HG02885 (cell line): ENCODE data around the gene EXD3.
"Not testable (repeated sequence)": the region's sequence is repeated elsewhere in the genome, so short reads cannot be mapped to it uniquely, and the experiment has no call there.

ENCODE experiments used
- ATAC-seq: cut with Tn5 transposase; IDR thresholded peaks from one replicate; pipeline ENCODE4 v1.9.1; 2021; ENCODE audit warnings: mild to moderate bottlenecking; ENCODE audit not compliant: unreplicated experiment, poor library complexity

The EXD3 gene

GRCh38 chr9:137412431-137412830, 10.5 kb downstream of the EXD3 start:
- ATAC-seq = no peak

- peak; percentile 35 for ATAC-seq
Measured at GRCh38 chr9:137411645-137412380, 11.1 kb downstream of the EXD3 start.

DNA sequence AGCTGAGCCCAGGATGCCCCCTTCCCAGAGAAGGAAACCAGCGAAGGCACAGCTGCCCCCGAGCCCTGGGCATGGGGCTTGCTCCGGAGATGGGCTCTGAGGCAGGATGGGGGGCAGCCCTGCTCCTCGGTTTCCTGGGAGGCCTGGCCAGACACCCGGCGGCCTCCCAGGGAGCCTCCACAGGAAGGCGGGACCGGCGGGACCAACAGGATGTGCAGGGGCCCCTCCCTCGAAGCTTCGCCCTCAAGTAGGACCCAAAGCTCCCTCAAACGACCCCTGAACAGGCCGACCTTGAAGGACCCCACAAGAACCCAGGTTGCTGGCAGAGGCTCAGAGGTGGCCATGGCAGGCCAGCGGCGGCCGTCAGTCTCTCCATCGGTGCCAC, 11.7 kb downstream of the EXD3 start:
- ATAC-seq = no peak

DNA sequence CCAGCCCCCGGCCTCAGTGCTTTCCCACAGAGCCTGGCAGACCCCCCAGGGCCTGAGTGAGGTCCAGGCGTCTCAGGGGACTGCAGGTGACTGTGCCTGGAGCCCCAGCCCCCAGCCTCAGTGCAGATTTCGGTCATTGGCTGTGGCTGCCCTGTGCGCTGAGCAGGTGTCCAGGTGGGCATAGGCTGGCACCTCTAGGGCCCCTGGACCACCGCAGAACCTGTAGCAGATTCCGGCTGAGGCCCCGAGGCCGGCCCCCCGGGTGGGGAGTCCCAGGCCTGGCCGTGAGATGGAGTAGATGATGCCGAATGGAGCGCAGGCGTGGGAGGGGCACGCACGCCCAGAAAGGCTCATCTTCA, 12.1 kb downstream of the EXD3 start:
- ATAC-seq = no peak

DNA sequence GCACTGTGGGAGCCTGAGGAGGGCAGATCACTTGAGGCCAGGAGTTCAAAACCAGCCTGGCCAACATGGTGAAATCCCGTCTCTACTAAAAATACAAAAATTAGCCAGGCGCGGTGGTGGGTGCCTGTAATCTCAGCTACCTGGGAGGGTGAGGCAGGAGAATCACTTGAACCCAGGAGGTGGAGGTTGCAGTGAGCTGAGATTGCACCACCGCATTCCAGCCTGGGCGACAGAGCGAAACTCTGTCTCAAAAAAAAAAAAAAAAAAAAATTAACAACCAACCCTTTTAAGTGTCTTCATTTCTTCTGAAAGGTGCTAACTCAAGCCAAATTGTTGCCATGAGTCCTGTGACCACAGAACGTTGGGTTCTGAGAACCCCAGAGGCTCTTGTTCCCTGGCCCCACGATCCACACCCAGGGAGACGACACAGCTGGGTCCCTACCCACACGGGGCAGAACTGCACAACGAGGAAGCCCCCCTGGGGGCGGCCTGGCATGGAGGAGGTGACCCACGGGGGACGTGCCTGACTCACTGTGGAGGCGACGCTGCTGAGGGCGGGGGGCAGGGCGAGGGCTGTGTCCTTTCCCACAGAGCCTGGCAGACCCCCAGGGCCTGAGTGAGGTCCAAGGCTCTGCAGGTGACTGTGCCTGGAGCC, 12.6 kb downstream of the EXD3 start:
- ATAC-seq = not testable (repeated sequence)

GRCh38 chr9:137409515-137409914, 13.4 kb downstream of the EXD3 start:
- ATAC-seq = no peak

DNA sequence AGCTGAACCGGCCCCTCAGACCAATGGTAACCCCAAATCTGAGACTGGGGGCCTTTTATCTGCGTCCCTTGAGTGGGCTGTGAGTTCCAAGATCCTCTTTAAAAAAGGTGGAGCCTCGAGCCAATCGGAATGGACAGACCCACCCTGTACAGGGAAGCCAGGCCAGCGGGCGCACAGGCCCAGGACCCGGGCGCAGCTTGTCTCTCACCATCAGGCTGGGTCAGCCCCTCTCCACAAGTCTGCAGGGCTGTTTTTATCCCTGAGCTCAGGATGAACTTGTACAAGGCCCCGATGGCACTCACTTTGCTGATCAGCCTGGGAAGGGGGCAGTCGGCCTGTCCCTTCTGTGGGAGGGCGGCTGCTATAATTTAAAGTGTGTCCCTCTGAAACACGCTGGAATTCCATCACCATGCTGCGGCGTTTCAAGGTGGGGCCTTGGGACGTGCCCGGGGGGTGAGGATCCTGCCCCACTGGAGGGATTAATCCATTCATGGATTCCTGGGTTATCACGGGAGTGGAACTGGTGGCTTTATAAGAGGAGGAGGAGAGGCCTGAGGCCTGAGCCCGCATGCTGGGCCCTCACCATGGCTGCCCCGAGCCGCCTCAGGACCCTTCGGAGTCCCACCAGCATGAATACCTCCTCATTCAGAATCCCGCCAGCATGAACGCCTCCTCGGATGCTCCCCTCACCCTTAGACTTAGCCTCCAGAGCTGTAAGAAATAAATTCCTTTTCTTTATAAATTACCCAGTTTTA, 14.1 kb downstream of the EXD3 start:
- ATAC-seq = no peak

GRCh38 chr9:137407590-137408300, 15.2 kb downstream of the EXD3 start:
- peak; percentile 39 for ATAC-seq

GRCh38 chr9:137406876-137407589, 15.9 kb downstream of the EXD3 start:
- peak; percentile 58 for ATAC-seq

DNA sequence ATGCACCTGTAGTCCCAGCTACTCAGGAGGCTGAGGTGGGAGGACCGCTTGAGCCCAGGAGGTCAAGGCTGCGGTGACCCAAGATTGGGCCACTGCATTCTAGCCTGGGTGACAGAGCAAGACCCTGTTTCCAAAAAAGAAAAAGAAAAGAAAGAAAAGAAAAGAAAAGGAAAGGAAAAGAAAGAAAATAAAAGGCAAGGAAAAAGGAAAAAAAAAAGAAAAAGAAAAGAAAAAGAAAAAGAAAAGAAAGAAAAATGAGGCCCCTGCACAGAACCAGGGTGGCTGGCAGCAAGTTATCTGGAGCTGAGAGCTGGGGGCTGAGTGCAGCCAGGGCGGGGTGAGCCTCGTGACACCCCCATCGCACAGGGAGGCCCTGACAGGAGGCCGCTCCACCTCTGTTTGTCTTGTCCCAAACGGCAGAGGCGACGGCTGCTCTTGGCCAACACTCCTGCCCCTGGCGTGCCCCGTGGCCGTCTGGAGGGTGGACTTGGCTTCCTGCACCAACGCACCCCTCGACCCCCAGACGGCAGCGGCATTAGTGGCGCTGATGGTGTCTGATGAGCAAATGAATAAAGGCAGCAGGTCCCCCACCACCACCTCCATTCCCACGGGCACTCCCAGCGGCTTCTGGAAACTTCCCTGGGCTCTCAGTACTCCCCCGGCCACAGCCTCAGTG, 16.7 kb downstream of the EXD3 start:
- no peak for ATAC-seq

- ATAC-seq = no peak
Measured at GRCh38 chr9:137405677-137406081, 17.3 kb downstream of the EXD3 start.

DNA sequence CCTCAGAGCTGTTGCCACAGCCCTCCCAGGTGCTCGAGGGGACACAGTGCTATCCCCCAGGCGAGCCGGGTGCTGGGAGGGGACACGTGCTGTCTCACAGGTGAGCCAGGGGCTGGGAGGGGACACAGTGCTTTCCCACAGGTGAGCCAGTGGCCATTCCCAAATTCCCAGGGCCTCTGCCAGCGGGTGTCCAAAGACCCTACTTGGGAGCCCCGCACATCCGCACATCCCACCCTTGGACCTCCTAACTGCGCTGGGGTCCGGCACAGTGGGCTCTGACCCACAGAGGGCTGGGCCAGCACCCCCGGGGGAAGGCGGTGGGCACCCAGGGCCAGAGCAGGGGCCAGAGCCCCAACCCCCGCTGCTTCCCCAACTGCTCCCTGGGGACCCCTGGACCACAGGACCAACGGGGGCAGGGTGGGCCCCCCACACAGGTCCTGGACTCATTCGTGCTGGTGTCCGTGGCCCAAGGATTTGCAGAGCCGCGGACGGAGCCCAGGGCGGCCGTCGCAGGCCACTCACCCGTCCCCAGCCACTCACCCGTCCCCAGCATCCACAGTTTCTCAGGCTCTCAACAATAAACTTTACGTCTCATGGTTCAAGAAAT, 17.9 kb downstream of the EXD3 start:
- ATAC-seq = no peak

- ATAC-seq = no peak
Measured at GRCh38 chr9:137403269-137403668, 19.7 kb downstream of the EXD3 start.

GRCh38 chr9:137402746-137403145, 20.2 kb downstream of the EXD3 start:
- no peak for ATAC-seq

- ATAC-seq = no peak
Measured at GRCh38 chr9:137398561-137399468, 24.1 kb downstream of the EXD3 start.

GRCh38 chr9:137397675-137398423, 25.1 kb downstream of the EXD3 start:
- no peak for ATAC-seq

DNA sequence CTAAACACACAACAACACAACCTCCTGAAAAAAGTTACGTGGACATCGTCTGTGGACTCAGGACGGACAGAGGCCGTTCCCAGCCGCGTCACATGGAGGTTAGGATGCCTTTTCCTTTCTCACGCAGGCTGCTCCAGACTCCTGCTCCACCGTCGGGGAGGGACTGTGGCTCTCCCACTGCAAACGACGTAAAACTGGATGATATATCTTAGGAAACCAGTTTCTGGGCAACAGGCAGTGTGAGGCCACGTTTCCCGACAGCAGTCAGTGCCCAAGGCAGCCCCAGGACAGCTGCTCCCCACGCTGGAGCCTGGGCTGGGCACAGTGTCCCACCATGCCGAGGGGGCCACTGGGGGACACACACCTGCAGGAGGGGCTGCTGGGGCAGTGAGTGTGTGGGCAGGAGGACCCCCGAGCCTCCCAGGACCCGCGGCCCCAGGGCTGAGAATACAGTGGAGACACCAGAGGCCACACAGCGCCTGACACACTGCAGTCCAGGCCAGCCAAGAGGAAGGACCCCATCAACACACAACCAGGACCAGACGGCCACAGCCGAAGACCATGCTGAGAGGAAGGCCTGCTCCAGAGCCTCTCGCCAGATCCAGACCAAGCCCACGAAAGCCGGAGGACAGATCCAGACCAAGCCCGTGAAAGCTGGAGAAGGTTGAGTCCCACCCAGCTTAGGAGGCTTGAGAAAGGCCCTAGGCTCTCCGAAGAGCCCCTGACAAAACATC, 26.2 kb downstream of the EXD3 start:
- ATAC-seq = no peak
